LNCAP (cell line): ENCODE data around the gene TCF25.

Experiments used
- TF ChIP-seq, protein P1 (sequence below): fragments of 450-650 bp; IDR thresholded peaks from 2 replicates; pipeline ENCODE4 v1.5.1; 2017; ENCODE audit warnings: mild to moderate bottlenecking

The TCF25 gene

DNA sequence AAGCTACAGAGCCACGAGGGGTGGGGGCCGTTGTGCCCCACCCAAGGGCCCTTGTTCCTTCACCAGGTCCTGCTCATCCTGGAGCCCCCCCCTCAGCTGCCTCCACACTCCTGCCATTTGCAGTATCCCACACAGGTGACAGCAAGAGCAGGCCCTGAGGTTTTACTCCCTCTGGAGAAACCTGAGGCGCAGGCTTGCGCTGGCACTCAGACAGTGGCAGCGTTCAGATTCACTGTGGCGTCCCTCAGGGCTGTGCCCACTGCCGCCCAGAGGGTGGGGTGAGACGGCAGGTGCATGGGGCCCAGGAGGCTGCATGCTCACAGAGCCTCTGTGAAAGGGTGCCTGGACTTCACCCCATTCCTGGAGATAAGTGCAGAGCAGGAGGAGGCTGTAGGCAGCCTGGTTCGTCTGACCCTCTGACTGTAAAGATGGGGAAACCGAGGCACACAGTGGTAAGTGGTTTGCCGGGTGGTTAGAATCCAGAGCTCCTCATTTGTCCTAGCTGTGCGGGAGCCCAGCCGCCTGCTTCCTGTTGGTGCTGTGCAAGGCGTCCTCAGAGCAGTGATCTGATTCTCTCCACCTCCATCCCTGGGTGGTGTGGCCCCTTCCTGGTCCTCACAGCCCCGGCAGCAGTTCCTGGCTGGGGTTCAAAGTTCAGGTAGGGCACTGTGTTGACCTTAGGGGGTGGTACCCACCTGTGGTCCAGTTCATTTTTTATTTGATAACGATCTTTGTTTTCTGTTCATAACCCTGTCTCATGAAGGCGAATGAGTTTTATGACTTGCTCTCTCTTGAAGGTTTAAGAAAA, 43.6 kb upstream of the TCF25 start:
- TF ChIP-seq, protein P1, sequence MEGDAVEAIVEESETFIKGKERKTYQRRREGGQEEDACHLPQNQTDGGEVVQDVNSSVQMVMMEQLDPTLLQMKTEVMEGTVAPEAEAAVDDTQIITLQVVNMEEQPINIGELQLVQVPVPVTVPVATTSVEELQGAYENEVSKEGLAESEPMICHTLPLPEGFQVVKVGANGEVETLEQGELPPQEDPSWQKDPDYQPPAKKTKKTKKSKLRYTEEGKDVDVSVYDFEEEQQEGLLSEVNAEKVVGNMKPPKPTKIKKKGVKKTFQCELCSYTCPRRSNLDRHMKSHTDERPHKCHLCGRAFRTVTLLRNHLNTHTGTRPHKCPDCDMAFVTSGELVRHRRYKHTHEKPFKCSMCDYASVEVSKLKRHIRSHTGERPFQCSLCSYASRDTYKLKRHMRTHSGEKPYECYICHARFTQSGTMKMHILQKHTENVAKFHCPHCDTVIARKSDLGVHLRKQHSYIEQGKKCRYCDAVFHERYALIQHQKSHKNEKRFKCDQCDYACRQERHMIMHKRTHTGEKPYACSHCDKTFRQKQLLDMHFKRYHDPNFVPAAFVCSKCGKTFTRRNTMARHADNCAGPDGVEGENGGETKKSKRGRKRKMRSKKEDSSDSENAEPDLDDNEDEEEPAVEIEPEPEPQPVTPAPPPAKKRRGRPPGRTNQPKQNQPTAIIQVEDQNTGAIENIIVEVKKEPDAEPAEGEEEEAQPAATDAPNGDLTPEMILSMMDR: no peak

DNA sequence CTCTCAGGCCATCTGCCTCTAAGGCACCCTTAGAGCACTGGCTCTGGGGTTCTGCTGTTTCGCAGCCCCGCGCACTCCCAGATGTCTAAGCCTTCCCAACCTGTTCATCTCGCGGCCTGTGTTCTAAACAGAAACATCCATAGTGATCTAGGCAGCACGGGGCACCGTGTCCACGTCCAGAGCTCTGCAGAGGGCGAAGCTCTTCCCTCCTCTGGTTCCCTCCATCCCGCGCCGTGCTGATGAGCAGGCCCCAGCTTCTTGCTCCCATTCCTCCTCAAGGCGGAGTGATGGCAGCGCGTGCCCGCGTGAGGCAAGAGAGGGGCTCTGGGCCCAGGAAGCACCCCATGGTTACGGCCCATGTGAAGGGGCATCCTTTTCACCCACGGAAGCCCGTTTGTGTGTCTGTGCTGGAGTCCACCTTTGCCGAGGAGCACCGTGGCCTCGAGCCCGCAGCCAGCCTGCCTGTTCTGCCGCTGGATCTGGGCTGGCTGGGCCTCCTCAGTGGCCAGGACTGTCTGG, 41.5 kb upstream of the TCF25 start:
- TF ChIP-seq, protein P1: no peak

DNA sequence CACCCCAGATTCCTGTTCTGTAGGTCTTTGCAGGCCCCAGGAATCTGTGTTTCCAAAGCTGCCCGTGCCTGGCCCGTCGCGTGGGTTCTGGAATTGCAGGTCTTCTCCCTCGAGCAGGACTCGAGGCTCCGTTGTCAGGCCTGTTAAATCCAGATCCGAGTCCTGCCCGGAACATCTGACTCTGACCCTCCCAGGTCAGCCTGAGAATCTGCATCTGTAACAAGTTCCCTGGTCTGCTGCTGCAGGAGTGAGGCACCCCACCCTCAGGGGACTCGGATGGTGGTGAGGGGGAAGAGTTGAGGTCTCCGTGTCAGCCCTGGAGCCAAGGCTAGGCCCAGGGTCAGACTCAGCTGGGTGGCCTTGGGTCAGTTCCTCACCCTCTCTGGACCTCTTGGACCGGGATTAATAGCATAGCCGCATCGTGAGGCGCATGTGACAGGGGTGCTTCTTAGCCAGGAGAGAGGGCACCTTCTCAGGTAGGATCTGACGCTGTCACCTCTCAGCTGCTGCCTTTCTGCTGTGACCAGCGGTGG, 36.3 kb upstream of the TCF25 start:
- TF ChIP-seq, protein P1: no peak

DNA sequence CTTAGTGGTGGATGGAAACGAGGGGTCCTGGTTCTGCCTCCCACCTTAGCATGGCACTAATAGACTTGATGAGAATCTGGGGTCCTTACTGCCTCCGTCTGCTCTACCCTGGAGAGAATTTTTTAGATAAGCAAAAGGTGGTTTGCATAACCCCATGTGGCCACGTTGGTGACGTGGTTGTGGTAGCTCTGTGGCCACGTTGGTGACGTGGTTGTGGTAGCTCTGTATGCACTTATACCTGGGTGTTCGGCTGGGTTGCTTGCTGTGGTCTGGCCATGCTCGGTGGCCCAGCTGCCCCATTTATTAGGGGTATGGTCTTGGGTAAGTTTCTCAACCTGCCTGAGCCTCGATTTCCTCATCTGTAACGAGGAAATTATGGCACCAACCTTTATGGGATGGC, 32.1 kb upstream of the TCF25 start:
- TF ChIP-seq, protein P1: no peak

DNA sequence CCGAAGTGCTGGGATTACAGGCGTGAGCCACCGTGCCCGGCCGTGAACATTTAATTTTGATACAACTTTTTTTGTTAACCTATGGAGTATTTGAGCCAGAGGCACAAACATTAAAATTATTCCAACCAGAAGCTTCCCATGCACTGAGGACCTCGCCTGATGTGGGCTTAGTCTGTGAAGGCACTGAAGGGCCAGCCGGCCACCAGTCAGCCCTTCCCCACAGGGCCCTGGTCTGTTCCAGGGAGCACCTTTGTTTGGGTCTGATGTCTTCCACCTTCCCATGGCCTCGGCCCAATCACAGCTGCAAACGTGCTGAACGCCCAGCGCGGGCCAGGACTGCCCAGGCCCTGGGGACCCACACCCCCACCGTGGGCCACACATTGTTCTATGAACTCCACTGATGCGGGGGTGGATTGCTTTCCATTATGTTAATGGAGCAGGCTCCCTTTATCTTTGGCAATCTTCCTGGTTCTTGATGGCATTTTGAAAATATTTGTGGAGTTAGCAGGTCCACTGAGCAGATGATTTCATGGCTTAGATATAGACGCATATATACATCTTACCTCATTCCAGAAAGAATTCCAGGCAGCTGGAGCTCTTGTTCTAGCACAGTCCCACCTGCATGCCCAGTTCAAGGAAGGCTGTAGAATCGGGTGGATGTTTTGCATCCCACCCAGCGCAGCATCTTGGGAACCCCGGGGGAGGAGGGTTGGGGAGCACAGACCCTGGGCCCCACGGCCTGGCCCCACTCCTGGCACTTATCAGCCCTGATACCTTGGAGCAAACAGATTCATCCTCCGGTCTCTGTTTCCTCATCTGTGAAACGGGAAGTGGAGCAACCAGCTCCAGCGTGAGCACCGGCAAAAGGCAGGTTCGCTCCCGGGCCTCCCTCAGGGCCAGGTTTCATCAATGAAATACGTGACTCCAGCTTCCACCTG, 30.7 kb upstream of the TCF25 start:
- TF ChIP-seq, protein P1: no peak

DNA sequence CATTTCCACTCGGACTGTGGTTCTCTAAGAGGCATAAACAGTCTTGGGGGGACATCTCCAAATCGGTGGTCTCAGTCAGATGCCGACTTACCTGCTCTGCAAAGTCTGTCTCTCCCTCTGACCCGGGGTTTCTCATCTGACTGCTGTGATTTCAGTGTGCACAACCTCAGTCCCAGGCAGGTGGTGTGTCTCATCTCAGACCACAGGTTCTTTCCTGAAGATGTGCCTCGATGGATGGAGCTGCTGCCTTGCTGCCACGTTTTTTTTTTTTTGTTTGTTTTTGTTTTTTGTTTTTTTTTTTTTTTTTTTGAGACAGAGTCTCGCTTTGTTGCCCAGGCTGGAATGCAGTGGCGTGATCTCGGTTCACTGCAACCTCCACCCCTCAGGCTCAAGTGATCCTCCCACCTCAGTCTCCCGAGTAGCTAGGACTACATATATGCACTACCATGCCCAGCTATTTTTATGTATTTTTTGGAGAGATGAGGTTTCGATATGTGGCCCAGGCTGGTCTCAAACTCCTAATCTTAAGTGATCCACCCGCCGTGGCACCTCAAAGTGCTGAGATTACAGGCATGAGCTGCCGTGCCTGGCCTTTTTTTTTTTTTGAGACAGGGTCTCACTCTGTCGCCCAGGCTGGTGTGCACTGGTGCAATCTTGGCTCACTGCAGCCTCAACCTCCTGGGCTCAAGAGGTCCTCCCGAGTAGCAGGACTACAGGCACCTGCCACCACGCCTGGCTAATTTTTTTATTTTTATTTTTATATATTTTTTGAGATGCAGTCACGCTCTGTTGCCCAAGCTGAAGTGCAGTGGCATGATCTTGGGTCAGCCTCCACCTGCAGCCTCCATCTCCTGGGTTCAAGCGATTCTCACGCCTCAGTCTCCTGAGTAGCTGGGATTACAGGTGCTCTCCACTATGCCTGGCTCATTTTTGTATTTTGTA, 29.7 kb upstream of the TCF25 start:
- TF ChIP-seq, protein P1: no peak
